Mammary epithelial cell (primary cell): ENCODE measurements around the gene CPED1.

Experiments used
- EZH2 ChIP-seq: IDR thresholded peaks from 2 replicates; pipeline ENCODE4 v1.6.1; 2012; ENCODE audit warnings: low read length, inconsistent platforms, borderline replicate concordance
- TF ChIP-seq, protein P1 (sequence below), 2 donors: IDR thresholded peaks in 1 of 2; conservative IDR thresholded peaks in 1 of 2; 2 replicates each; pipeline ENCODE4 v1.5.1; 2011 to 2012; ENCODE audit warnings: inconsistent platforms in 2 of 2, low read length in 2 of 2, mild to moderate bottlenecking in 2 of 2, control low read depth in 1 of 2, low read depth in 1 of 2; ENCODE audit not compliant: insufficient read depth in 1 of 2; ENCODE audit errors: extremely low read depth in 1 of 2

DNA sequence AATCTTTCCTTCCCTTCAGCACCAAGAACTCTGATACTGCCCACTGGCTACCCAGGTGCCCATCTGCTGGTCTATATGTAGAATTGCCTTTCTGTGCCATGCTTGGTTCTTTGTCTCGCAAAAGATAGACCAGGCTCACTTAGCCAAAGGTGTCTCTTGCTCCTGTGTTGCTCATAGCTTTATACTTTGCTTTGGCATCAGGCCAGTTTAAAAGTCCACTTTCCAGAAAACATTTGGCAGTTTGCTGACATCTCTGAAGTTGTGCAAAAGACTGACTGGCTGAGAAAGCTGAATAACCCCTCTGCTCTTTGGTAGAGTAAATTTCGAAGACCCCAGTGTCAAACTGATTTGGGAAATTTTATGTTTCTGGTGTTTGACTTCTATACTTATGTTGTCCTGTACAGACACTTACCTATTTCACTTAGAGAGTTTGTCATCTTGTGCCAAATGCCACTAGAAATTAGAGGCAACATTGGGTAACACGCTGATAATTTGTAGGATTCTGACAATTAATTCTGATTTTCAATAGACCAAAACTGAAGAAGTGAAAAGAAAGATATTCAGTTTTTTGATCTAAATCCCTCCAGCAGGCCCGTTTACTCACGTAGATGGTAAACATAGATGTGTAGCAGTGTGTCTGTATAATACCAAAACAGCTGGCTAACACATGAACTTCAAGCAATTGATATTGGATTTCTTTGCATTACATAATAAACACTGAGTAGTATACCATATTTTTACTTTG, 91.1 kb downstream of the CPED1 start:
- TF ChIP-seq, protein P1, sequence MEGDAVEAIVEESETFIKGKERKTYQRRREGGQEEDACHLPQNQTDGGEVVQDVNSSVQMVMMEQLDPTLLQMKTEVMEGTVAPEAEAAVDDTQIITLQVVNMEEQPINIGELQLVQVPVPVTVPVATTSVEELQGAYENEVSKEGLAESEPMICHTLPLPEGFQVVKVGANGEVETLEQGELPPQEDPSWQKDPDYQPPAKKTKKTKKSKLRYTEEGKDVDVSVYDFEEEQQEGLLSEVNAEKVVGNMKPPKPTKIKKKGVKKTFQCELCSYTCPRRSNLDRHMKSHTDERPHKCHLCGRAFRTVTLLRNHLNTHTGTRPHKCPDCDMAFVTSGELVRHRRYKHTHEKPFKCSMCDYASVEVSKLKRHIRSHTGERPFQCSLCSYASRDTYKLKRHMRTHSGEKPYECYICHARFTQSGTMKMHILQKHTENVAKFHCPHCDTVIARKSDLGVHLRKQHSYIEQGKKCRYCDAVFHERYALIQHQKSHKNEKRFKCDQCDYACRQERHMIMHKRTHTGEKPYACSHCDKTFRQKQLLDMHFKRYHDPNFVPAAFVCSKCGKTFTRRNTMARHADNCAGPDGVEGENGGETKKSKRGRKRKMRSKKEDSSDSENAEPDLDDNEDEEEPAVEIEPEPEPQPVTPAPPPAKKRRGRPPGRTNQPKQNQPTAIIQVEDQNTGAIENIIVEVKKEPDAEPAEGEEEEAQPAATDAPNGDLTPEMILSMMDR (conservative IDR thresholded peaks at IDR 0.05 in 1 of 2, IDR thresholded peaks at IDR 0.05 in 1 of 2; ENCODE audit: extremely low read depth in 1 of 2, insufficient read depth in 1 of 2, low read depth in 1 of 2, low read length in 2 of 2) = peak in 1 of 2 donors; percentile 7
- no peak for TF ChIP-seq EZH2
